ENCODE data around the gene NR3C2. TPM values are rescaled to one million over a fixed set of nuclear protein-coding genes. Genes with fewer than 3 reads are reported as not detected.

Gene NR3C2
- total RNA-seq, 1 experiment from 2014 or later: 2.7 TPM

DNA sequence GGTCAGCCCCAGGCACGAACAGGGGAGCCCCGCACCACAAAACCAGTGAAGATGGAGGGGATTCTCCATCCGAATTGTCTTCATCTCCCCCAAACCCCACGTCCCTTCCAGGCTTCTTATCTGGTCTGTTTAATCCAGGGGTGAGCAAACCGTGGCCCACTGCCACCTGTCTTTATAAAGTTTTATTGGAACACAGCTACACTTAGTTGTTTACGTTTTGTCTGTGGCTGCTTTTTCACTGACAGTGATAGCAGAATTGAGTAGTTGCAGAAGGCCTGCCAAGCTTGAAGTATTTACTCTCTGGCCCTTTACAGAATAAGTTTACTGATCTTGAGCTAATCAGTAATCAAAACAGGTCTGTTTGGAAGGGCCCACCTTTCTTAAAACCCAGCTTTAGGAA is 386.4 kb downstream of the NR3C2 start:
- Histone ChIP-seq H3K4me3 (replicated peaks in 1 of 2; ENCODE audit: low read depth in 1 of 2, low read length in 2 of 2) (no peak overlapping the region), H3K79me2 (ENCODE audit: insufficient read depth, low read length) (no peaks in the 10 kb centered on the region), H3K9me2 (ENCODE audit: insufficient read depth) (no peaks in the 10 kb centered on the region), H3K4me1 (ENCODE audit: control insufficient read depth in 1 of 2, insufficient read depth in 2 of 2, low read length in 2 of 2) (peaks cover 10 to 23% of the 10 kb centered on the region in 2 experiments; a peak in 3 of 4 replicates), H3K4me2 (ENCODE audit: low read length) (no peak overlapping the region), H3K27me3 (ENCODE audit: insufficient read depth, low read length) (no peaks in the 10 kb centered on the region), H3K9me3 (ENCODE audit: control insufficient read depth in 1 of 2, insufficient read depth in 1 of 2, low read depth in 1 of 2, low read length in 2 of 2) (no peaks in the 10 kb centered on the region), H3K36me3 (ENCODE audit: control insufficient read depth in 1 of 2, insufficient read depth in 2 of 2, low read length in 2 of 2) (no peaks in the 10 kb centered on the region), H4K20me1 (ENCODE audit: insufficient read depth) (no peaks in the 10 kb centered on the region), H3K27ac (ENCODE audit: low read depth, low read length) (no peak overlapping the region), H3K9ac (ENCODE audit: low read length) (no peak overlapping the region), H2AFZ (ENCODE audit: low read depth, low read length, poor library complexity, severe bottlenecking) (no peak overlapping the region)
- no TSS peak for BruUV-seq (replicated peaks)
- ATAC-seq (no peak), DNase-seq (ENCODE audit: low read depth, low spot score) (no peak)
- POLR2A ChIA-PET: no interaction called here
- intact Hi-C loops (cut with micrococcal nuclease): no loop called here
- CTCF ChIA-PET: no interaction called here
- no peak for TF ChIP-seq YY1 (IDR thresholded peaks at IDR 0.05; ENCODE audit: extremely low read depth, insufficient replicate concordance, low read depth, low read length)
- TF ChIP-seq RAD21 (IDR thresholded peaks at IDR 0.05; ENCODE audit: low read depth): no peak
- no peak for TF ChIP-seq SRF (IDR thresholded peaks at IDR 0.05; ENCODE audit: low read depth)
- no peak for TF ChIP-seq POLR2AphosphoS5 (IDR thresholded peaks at IDR 0.05; ENCODE audit: low read depth, low read length)
- TF ChIP-seq ELF1 (IDR thresholded peaks at IDR 0.05; ENCODE audit: borderline replicate concordance, low read depth): no peak
- no peak for TF ChIP-seq EGR1 (IDR thresholded peaks at IDR 0.05; ENCODE audit: low read depth)
- TF ChIP-seq FOSL1 (IDR thresholded peaks at IDR 0.05; ENCODE audit: low read depth): no peak
- TF ChIP-seq POLR2A (IDR thresholded peaks at IDR 0.05; ENCODE audit: borderline replicate concordance, extremely low read depth, insufficient read depth, insufficient read length): no peak
- no peak for TF ChIP-seq JUND (IDR thresholded peaks at IDR 0.05)
- RAD21 ChIA-PET (ENCODE audit: low non-redundant PET in 1 of 2, low total read pairs in 2 of 2, uncharacterized antibody in 2 of 2, unreplicated experiment in 2 of 2): no interaction called here

DNA sequence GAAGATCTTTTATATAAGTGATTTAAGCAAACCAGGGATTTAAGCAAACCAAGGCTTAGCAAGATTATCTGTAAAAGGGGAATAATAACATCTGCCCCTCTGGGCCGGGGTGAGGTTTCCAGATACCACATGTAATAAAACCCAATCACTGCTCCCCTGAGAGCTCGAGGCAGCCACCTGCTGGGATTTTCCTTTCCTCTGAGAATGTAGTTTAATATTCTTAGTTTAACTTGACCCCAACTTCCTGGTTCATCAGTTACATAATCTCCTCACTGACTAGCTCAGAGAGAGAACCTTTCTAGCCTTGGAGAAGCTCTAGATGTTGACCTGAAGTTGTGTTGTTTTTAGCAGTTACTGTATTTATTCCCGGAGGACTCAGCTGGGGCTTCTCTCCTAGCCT is 387.9 kb downstream of the NR3C2 start:
- DNase-seq (ENCODE audit: low read depth, low spot score) (no peak), ATAC-seq (peak; percentile 20; the same call in 1 of the 2 replicates)
- Histone ChIP-seq H3K4me2 (ENCODE audit: low read length) (no peak overlapping the region), H3K27me3 (ENCODE audit: insufficient read depth, low read length) (no peaks in the 10 kb centered on the region), H3K9me2 (ENCODE audit: insufficient read depth) (no peaks in the 10 kb centered on the region), H3K27ac (ENCODE audit: low read depth, low read length) (no peak overlapping the region), H2AFZ (ENCODE audit: low read depth, low read length, poor library complexity, severe bottlenecking) (no peak overlapping the region), H3K4me3 (replicated peaks in 1 of 2; ENCODE audit: low read depth in 1 of 2, low read length in 2 of 2) (no peak overlapping the region), H3K36me3 (ENCODE audit: control insufficient read depth in 1 of 2, insufficient read depth in 2 of 2, low read length in 2 of 2) (no peaks in the 10 kb centered on the region), H4K20me1 (ENCODE audit: insufficient read depth) (no peaks in the 10 kb centered on the region), H3K9ac (ENCODE audit: low read length) (no peak overlapping the region), H3K79me2 (ENCODE audit: insufficient read depth, low read length) (no peaks in the 10 kb centered on the region), H3K4me1 (ENCODE audit: control insufficient read depth in 1 of 2, insufficient read depth in 2 of 2, low read length in 2 of 2) (peaks cover 10 to 23% of the 10 kb centered on the region in 2 experiments; a peak in 3 of 4 replicates), H3K9me3 (ENCODE audit: control insufficient read depth in 1 of 2, insufficient read depth in 1 of 2, low read depth in 1 of 2, low read length in 2 of 2) (no peaks in the 10 kb centered on the region)
- BruUV-seq (replicated peaks): no TSS peak
- intact Hi-C loops (cut with micrococcal nuclease): no loop called here
- CTCF ChIA-PET: no interaction called here
- POLR2A ChIA-PET: no interaction called here
- RAD21 ChIA-PET (ENCODE audit: low non-redundant PET in 1 of 2, low total read pairs in 2 of 2, uncharacterized antibody in 2 of 2, unreplicated experiment in 2 of 2): no interaction called here
- TF ChIP-seq SP1 (IDR thresholded peaks at IDR 0.05; ENCODE audit: low read depth) (no peak), RAD21 (IDR thresholded peaks at IDR 0.05; ENCODE audit: low read depth) (0 out of 2 replicates have a peak, but pooled peaks have one; percentile 8), TCF7L2 (IDR thresholded peaks at IDR 0.05; ENCODE audit: borderline replicate concordance, extremely low read depth, insufficient read depth, insufficient read length) (no peak), EZH2phosphoT487 (IDR thresholded peaks at IDR 0.05; ENCODE audit: borderline replicate concordance) (no peak), ELF1 (IDR thresholded peaks at IDR 0.05; ENCODE audit: borderline replicate concordance, low read depth) (peak; percentile 28; the same call in 1 of the 2 replicates), EGR1 (IDR thresholded peaks at IDR 0.05; ENCODE audit: low read depth) (no peak), FOSL1 (IDR thresholded peaks at IDR 0.05; ENCODE audit: low read depth) (no peak), EZH2 (IDR thresholded peaks at IDR 0.05) (no peak), SIN3A (IDR thresholded peaks at IDR 0.05; ENCODE audit: low read depth) (no peak)
- TF ChIP-seq, protein P1, sequence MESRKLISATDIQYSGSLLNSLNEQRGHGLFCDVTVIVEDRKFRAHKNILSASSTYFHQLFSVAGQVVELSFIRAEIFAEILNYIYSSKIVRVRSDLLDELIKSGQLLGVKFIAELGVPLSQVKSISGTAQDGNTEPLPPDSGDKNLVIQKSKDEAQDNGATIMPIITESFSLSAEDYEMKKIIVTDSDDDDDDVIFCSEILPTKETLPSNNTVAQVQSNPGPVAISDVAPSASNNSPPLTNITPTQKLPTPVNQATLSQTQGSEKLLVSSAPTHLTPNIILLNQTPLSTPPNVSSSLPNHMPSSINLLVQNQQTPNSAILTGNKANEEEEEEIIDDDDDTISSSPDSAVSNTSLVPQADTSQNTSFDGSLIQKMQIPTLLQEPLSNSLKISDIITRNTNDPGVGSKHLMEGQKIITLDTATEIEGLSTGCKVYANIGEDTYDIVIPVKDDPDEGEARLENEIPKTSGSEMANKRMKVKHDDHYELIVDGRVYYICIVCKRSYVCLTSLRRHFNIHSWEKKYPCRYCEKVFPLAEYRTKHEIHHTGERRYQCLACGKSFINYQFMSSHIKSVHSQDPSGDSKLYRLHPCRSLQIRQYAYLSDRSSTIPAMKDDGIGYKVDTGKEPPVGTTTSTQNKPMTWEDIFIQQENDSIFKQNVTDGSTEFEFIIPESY (IDR thresholded peaks at IDR 0.05; ENCODE audit: extremely low read depth, insufficient replicate concordance, low read length): no peak
- TF ChIP-seq, protein P2, sequence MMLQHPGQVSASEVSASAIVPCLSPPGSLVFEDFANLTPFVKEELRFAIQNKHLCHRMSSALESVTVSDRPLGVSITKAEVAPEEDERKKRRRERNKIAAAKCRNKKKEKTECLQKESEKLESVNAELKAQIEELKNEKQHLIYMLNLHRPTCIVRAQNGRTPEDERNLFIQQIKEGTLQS (IDR thresholded peaks at IDR 0.05): no peak
- TF ChIP-seq, protein P3, sequence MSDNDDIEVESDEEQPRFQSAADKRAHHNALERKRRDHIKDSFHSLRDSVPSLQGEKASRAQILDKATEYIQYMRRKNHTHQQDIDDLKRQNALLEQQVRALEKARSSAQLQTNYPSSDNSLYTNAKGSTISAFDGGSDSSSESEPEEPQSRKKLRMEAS (IDR thresholded peaks at IDR 0.05): no peak
- TF ChIP-seq, protein P4, sequence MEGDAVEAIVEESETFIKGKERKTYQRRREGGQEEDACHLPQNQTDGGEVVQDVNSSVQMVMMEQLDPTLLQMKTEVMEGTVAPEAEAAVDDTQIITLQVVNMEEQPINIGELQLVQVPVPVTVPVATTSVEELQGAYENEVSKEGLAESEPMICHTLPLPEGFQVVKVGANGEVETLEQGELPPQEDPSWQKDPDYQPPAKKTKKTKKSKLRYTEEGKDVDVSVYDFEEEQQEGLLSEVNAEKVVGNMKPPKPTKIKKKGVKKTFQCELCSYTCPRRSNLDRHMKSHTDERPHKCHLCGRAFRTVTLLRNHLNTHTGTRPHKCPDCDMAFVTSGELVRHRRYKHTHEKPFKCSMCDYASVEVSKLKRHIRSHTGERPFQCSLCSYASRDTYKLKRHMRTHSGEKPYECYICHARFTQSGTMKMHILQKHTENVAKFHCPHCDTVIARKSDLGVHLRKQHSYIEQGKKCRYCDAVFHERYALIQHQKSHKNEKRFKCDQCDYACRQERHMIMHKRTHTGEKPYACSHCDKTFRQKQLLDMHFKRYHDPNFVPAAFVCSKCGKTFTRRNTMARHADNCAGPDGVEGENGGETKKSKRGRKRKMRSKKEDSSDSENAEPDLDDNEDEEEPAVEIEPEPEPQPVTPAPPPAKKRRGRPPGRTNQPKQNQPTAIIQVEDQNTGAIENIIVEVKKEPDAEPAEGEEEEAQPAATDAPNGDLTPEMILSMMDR (IDR thresholded peaks at IDR 0.05 in 2 of 3, conservative IDR thresholded peaks at IDR 0.05 in 1 of 3; ENCODE audit: borderline replicate concordance in 1 of 3, insufficient read depth in 1 of 3, low read depth in 2 of 3, low read length in 2 of 3): no peak
